Keratinocyte (primary cell): Measurements from ENCODE around the gene FANCI.

Source experiments
- EZH2 ChIP-seq: IDR thresholded peaks from one replicate; pipeline ENCODE4 v1.6.1; 2012; ENCODE audit warnings: inconsistent platforms, mild to moderate bottlenecking, low read length, moderate library complexity
- TF ChIP-seq, protein P1 (sequence below), 3 experiments: IDR thresholded peaks in 1 of 3; conservative IDR thresholded peaks in 1 of 3; optimal IDR thresholded peaks in 1 of 3; 2 replicates in 2 of 3; 3 replicates in 1 of 3; pipeline versions ENCODE3 to v1.5.1; 2011; ENCODE audit warnings: low read length in 3 of 3, mild to moderate bottlenecking in 3 of 3, moderate library complexity in 2 of 3, control low read depth in 1 of 3, inconsistent platforms in 1 of 3; ENCODE audit not compliant: insufficient read depth in 2 of 3; ENCODE audit errors: extremely low read depth in 1 of 3

- no peak for TF ChIP-seq EZH2
- TF ChIP-seq, protein P1, sequence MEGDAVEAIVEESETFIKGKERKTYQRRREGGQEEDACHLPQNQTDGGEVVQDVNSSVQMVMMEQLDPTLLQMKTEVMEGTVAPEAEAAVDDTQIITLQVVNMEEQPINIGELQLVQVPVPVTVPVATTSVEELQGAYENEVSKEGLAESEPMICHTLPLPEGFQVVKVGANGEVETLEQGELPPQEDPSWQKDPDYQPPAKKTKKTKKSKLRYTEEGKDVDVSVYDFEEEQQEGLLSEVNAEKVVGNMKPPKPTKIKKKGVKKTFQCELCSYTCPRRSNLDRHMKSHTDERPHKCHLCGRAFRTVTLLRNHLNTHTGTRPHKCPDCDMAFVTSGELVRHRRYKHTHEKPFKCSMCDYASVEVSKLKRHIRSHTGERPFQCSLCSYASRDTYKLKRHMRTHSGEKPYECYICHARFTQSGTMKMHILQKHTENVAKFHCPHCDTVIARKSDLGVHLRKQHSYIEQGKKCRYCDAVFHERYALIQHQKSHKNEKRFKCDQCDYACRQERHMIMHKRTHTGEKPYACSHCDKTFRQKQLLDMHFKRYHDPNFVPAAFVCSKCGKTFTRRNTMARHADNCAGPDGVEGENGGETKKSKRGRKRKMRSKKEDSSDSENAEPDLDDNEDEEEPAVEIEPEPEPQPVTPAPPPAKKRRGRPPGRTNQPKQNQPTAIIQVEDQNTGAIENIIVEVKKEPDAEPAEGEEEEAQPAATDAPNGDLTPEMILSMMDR (optimal IDR thresholded peaks at IDR 0.05 in 1 of 3, IDR thresholded peaks at IDR 0.05 in 1 of 3, conservative IDR thresholded peaks at IDR 0.05 in 1 of 3; ENCODE audit: extremely low read depth in 1 of 3, insufficient read depth in 2 of 3, low read length in 3 of 3), result no peak
Observed at GRCh38 chr15:89227425-89227824, 16.4 kb upstream of the FANCI start.
